Ovary (tissue), 3 donors: ENCODE measurements around the gene SPRY2.

ENCODE experiments used
- EP300 ChIP-seq: sonication (generic); formaldehyde crosslinking; IDR thresholded peaks from one replicate; pipeline ENCODE4 v1.6.1; 2017; ENCODE audit warnings: antibody characterized with exemption
- POLR2A ChIP-seq: fragments of 450-650 bp; IDR thresholded peaks from one replicate; pipeline ENCODE4 v1.6.1; 2017; ENCODE audit warnings: antibody characterized with exemption, mild to moderate bottlenecking, moderate library complexity
- TF ChIP-seq, protein P1 (sequence below), 3 donors: fragments of 450-650 bp in 2 of 3; fragments of 200-600 bp in 1 of 3; IDR thresholded peaks; one replicate each; pipeline versions ENCODE4 v1.5.1 to v1.8.0; 2016 to 2022; ENCODE audit warnings: antibody characterized with exemption in 3 of 3, mild to moderate bottlenecking in 1 of 3
- donor health status: DM: no; HTN: no; CAD: no.

GRCh38 chr13:80376554-80376953 lies 35.6 kb upstream of the SPRY2 start:
- TF ChIP-seq POLR2A (no peak), EP300 (no peak)
- TF ChIP-seq, protein P1, sequence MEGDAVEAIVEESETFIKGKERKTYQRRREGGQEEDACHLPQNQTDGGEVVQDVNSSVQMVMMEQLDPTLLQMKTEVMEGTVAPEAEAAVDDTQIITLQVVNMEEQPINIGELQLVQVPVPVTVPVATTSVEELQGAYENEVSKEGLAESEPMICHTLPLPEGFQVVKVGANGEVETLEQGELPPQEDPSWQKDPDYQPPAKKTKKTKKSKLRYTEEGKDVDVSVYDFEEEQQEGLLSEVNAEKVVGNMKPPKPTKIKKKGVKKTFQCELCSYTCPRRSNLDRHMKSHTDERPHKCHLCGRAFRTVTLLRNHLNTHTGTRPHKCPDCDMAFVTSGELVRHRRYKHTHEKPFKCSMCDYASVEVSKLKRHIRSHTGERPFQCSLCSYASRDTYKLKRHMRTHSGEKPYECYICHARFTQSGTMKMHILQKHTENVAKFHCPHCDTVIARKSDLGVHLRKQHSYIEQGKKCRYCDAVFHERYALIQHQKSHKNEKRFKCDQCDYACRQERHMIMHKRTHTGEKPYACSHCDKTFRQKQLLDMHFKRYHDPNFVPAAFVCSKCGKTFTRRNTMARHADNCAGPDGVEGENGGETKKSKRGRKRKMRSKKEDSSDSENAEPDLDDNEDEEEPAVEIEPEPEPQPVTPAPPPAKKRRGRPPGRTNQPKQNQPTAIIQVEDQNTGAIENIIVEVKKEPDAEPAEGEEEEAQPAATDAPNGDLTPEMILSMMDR (IDR thresholded peaks at IDR 0.05) = no peak
